ENCODE results near the gene OSBPL5.

The OSBPL5 gene, protein sequence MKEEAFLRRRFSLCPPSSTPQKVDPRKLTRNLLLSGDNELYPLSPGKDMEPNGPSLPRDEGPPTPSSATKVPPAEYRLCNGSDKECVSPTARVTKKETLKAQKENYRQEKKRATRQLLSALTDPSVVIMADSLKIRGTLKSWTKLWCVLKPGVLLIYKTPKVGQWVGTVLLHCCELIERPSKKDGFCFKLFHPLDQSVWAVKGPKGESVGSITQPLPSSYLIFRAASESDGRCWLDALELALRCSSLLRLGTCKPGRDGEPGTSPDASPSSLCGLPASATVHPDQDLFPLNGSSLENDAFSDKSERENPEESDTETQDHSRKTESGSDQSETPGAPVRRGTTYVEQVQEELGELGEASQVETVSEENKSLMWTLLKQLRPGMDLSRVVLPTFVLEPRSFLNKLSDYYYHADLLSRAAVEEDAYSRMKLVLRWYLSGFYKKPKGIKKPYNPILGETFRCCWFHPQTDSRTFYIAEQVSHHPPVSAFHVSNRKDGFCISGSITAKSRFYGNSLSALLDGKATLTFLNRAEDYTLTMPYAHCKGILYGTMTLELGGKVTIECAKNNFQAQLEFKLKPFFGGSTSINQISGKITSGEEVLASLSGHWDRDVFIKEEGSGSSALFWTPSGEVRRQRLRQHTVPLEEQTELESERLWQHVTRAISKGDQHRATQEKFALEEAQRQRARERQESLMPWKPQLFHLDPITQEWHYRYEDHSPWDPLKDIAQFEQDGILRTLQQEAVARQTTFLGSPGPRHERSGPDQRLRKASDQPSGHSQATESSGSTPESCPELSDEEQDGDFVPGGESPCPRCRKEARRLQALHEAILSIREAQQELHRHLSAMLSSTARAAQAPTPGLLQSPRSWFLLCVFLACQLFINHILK

DNA sequence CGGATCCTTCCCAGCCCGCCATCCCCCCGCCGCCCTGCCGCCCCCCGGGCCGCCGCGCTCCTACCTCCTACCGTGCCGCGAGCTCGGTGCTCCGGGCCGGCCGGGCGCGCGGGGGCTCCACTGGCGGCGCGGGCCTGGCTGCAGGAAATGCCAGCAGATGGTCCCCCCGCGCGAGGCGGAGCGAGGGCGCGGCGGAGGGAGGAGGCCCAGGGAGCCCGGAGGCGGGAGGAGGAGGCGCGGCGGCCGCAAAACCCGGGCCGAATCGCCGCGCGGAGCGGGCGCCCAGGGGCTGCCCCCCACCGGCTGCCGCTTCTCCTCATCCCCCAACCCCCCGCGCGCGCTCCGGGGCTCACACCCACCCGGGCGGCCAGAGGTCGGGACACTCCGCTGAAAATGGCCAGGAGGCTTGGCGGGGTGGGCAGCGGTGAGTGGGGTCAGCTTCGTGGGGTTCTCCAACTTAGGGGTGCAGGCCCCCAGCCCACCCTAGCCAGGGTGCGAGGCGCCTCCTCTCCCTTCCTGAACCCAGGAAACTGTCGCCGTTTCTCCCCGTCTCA lies at the start of gene OSBPL5:
OSBPL5 (minus strand) TSS at position 159 of the 554 bp plus-strand sequence. CDS start 36,162 bp downstream, outside the sequence.
- Histone ChIP-seq H3K4me2 (ENCODE audit: low read length) (no peak within 1 kb of the TSS), H3K27ac (ENCODE audit: low read length) (no peak within 1 kb of the TSS), H3K27me3 (ENCODE audit: low read depth, low read length) (no peaks in the 10 kb centered on the region), H3K4me3 (ENCODE audit: low read length) (no peak within 1 kb of the TSS), H3K36me3 (replicated peaks; ENCODE audit: low read depth, low read length) (no peaks in the 10 kb centered on the region), H3K9me3 (ENCODE audit: insufficient read depth, low read length) (no peaks in the 10 kb centered on the region), H3K79me2 (ENCODE audit: low read length) (no peaks in the 10 kb centered on the region), H2AFZ (ENCODE audit: low read depth, low read length) (no peak within 1 kb of the TSS), H3K4me1 (ENCODE audit: low read length) (no peaks in the 10 kb centered on the region), H3K9ac (ENCODE audit: low read length) (no peak within 1 kb of the TSS), H4K20me1 (ENCODE audit: insufficient read depth, low read length) (no peaks in the 10 kb centered on the region)
- TF ChIP-seq, protein P1, sequence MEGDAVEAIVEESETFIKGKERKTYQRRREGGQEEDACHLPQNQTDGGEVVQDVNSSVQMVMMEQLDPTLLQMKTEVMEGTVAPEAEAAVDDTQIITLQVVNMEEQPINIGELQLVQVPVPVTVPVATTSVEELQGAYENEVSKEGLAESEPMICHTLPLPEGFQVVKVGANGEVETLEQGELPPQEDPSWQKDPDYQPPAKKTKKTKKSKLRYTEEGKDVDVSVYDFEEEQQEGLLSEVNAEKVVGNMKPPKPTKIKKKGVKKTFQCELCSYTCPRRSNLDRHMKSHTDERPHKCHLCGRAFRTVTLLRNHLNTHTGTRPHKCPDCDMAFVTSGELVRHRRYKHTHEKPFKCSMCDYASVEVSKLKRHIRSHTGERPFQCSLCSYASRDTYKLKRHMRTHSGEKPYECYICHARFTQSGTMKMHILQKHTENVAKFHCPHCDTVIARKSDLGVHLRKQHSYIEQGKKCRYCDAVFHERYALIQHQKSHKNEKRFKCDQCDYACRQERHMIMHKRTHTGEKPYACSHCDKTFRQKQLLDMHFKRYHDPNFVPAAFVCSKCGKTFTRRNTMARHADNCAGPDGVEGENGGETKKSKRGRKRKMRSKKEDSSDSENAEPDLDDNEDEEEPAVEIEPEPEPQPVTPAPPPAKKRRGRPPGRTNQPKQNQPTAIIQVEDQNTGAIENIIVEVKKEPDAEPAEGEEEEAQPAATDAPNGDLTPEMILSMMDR (IDR thresholded peaks at IDR 0.05; ENCODE audit: low read depth, low read length), result no peak
- TF ChIP-seq EZH2phosphoT487 (IDR thresholded peaks at IDR 0.05; ENCODE audit: low read depth), result no peak

DNA sequence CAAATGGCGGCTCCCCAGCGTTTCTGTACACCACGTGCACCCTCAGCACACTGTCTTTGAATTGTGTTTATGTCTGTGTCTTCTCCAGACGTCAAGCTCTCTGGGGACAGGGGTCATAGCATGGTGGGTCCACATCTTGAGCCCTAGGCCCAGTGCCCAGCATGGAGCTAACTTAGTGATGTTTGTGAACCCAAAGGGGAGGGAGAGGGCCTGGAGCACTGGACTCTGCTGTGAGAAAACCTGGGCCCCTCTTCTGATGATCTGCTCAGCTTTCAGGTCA lies 49.2 kb upstream of the OSBPL5 start:
- TF ChIP-seq, protein P1 (IDR thresholded peaks at IDR 0.05; ENCODE audit: low read depth, low read length), result no peak
- no peak for TF ChIP-seq EZH2phosphoT487 (IDR thresholded peaks at IDR 0.05; ENCODE audit: low read depth)
- no peak overlapping the region for H2AFZ ChIP-seq (ENCODE audit: low read depth, low read length)
- no peak overlapping the region for H3K9ac ChIP-seq (ENCODE audit: low read length)
- H3K4me2 ChIP-seq (ENCODE audit: low read length), result no peak overlapping the region
- H3K27ac ChIP-seq (ENCODE audit: low read length), result no peak overlapping the region
- H4K20me1 ChIP-seq (ENCODE audit: insufficient read depth, low read length), result no peaks in the 10 kb centered on the region
- H3K36me3 ChIP-seq (replicated peaks; ENCODE audit: low read depth, low read length), result no peaks in the 10 kb centered on the region
- no peaks in the 10 kb centered on the region for H3K9me3 ChIP-seq (ENCODE audit: insufficient read depth, low read length)
- H3K27me3 ChIP-seq (ENCODE audit: low read depth, low read length), result peaks cover 9% of the 10 kb centered on the region
- H3K4me3 ChIP-seq (ENCODE audit: low read length), result no peak overlapping the region
- H3K4me1 ChIP-seq (ENCODE audit: low read length), result no peaks in the 10 kb centered on the region
- H3K79me2 ChIP-seq (ENCODE audit: low read length), result no peaks in the 10 kb centered on the region

DNA sequence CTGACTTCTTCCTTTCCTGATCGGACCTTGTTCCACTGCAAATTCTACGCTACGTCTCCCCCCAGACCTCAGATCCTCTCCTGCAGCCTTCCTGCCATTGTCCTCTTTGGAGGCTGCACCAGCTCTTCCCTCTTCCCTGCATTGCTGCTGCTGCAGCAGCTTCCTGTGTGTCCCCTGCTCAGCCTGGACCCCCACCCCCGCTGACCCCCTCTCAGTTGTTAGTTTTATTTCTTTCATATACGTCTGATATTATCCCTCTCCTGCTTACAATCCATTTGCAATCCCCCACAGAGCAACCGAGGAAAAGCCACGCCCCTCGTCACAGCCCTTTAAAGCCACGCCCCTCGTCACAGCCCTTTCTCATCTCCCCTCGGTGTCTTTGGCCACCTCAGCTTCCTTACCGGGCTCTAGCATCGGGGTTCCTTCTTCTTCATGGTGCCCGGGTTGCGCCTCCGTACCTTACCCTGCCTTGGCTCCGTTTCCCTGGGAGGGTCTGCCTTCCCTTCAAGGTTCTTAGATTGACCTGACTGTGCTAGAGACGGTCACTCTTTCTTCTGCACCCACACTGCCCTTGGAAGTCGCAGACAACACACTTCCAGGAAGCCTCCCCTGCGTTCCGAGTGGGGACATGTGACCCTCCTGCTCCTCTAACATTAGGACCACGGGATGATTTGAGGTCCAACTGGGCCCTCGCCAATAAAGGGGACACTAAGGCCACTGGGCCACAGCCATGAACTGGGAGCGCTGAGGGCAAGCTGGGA lies 48.7 kb upstream of the OSBPL5 start:
- no peak for TF ChIP-seq EZH2phosphoT487 (IDR thresholded peaks at IDR 0.05; ENCODE audit: low read depth)
- TF ChIP-seq, protein P1 (IDR thresholded peaks at IDR 0.05; ENCODE audit: low read depth, low read length), result no peak
- peaks cover 10% of the 10 kb centered on the region for H3K27me3 ChIP-seq (ENCODE audit: low read depth, low read length)
- H3K4me1 ChIP-seq (ENCODE audit: low read length), result no peaks in the 10 kb centered on the region
- no peak overlapping the region for H3K4me3 ChIP-seq (ENCODE audit: low read length)
- no peak overlapping the region for H3K9ac ChIP-seq (ENCODE audit: low read length)
- H3K79me2 ChIP-seq (ENCODE audit: low read length), result no peaks in the 10 kb centered on the region
- no peaks in the 10 kb centered on the region for H4K20me1 ChIP-seq (ENCODE audit: insufficient read depth, low read length)
- no peaks in the 10 kb centered on the region for H3K36me3 ChIP-seq (replicated peaks; ENCODE audit: low read depth, low read length)
- H3K4me2 ChIP-seq (ENCODE audit: low read length), result no peak overlapping the region
- H3K9me3 ChIP-seq (ENCODE audit: insufficient read depth, low read length), result no peaks in the 10 kb centered on the region
- no peak overlapping the region for H3K27ac ChIP-seq (ENCODE audit: low read length)
- no peak overlapping the region for H2AFZ ChIP-seq (ENCODE audit: low read depth, low read length)
